DMS 273 (cell line): Measurements from ENCODE around the gene ANXA3.
A peak's percentile ranks its signal among the peaks of the same experiment; 100 is the strongest.

ENCODE experiments used
- DNase-seq: peaks from one replicate; lab custom pipeline; 2025; ENCODE audit not compliant: unreplicated experiment; lab: John Stamatoyannopoulos, UW

The ANXA3 gene

GRCh38 chr4:78610546-78611214, 59.1 kb downstream of the ANXA3 start:
- peak; percentile 18 for DNase-seq

- no peak for DNase-seq
Measured at GRCh38 chr4:78611215-78611558, 59.6 kb downstream of the ANXA3 start.

- DNase-seq = peak; percentile 63
Measured at GRCh38 chr4:78612398-78613178, 61.0 kb downstream of the ANXA3 start.

- no peak for DNase-seq
Measured at GRCh38 chr4:78613522-78614321, 62.2 kb downstream of the ANXA3 start.

GRCh38 chr4:78616046-78616498, 64.5 kb downstream of the ANXA3 start:
- no peak for DNase-seq

- DNase-seq = no peak
Measured at GRCh38 chr4:78618436-78618835, 66.9 kb downstream of the ANXA3 start.

- no peak for DNase-seq
Measured at GRCh38 chr4:78621395-78621794, 69.8 kb downstream of the ANXA3 start.

- no peak for DNase-seq
Measured at GRCh38 chr4:78622253-78622979, 70.8 kb downstream of the ANXA3 start.

- DNase-seq = no peak
Measured at GRCh38 chr4:78624048-78624447, 72.5 kb downstream of the ANXA3 start.

- DNase-seq = no peak
Measured at GRCh38 chr4:78625073-78625472, 73.5 kb downstream of the ANXA3 start.

GRCh38 chr4:78627046-78627965, 75.7 kb downstream of the ANXA3 start:
- DNase-seq = no peak

GRCh38 chr4:78627966-78628678, 76.6 kb downstream of the ANXA3 start:
- DNase-seq = no peak

GRCh38 chr4:78629991-78630541, 78.5 kb downstream of the ANXA3 start:
- peak; percentile 36 for DNase-seq

- DNase-seq = peak; percentile 39
Measured at GRCh38 chr4:78630615-78631014, 79.0 kb downstream of the ANXA3 start.

GRCh38 chr4:78634011-78634664, 82.6 kb downstream of the ANXA3 start:
- DNase-seq = no peak

GRCh38 chr4:78638337-78639172, 87.0 kb downstream of the ANXA3 start:
- DNase-seq = no peak

- DNase-seq = no peak
Measured at GRCh38 chr4:78640714-78641113, 89.1 kb downstream of the ANXA3 start.

- DNase-seq = no peak
Measured at GRCh38 chr4:78642934-78643333, 91.4 kb downstream of the ANXA3 start.
